ENCODE data around the gene GLB1L3.
"Not testable (repeated sequence)": the region's sequence is repeated elsewhere in the genome, so short reads cannot be mapped to it uniquely, and the experiment has no call there.

GLB1L3 gene

GRCh38 chr11:134276396-134277182 is 410 bp downstream of the GLB1L3 start:
- no peak for DNase-seq (ENCODE audit: low read depth)

- DNase-seq (ENCODE audit: low read depth): no peak
These were observed 1.2 kb downstream of the GLB1L3 start for GRCh38 chr11:134277183-134278001.

GRCh38 chr11:134278356-134278755 is 2.2 kb downstream of the GLB1L3 start:
- DNase-seq (ENCODE audit: low read depth): no peak

- DNase-seq (ENCODE audit: low read depth): not testable (repeated sequence)
These were observed 5.5 kb downstream of the GLB1L3 start for GRCh38 chr11:134281635-134282034.

- DNase-seq (ENCODE audit: low read depth): no peak
These were observed 6.2 kb downstream of the GLB1L3 start for GRCh38 chr11:134282121-134283045.

- DNase-seq (ENCODE audit: low read depth): no peak
These were observed 7.5 kb downstream of the GLB1L3 start for GRCh38 chr11:134283461-134284230.

- not testable (repeated sequence) for DNase-seq (ENCODE audit: low read depth)
These were observed 8.2 kb downstream of the GLB1L3 start for GRCh38 chr11:134284349-134284748.

- no peak for DNase-seq (ENCODE audit: low read depth)
These were observed 11.4 kb downstream of the GLB1L3 start for GRCh38 chr11:134287561-134287960.

GRCh38 chr11:134288486-134288885 is 12.3 kb downstream of the GLB1L3 start:
- no peak for DNase-seq (ENCODE audit: low read depth)

- no peak for DNase-seq (ENCODE audit: low read depth)
These were observed 13.0 kb downstream of the GLB1L3 start for GRCh38 chr11:134289167-134289566.

GRCh38 chr11:134289789-134290188 is 13.6 kb downstream of the GLB1L3 start:
- DNase-seq (ENCODE audit: low read depth): no peak

GRCh38 chr11:134290646-134291045 is 14.5 kb downstream of the GLB1L3 start:
- no peak for DNase-seq (ENCODE audit: low read depth)

GRCh38 chr11:134291196-134291595 is 15.0 kb downstream of the GLB1L3 start:
- DNase-seq (ENCODE audit: low read depth): no peak

- no peak for DNase-seq (ENCODE audit: low read depth)
These were observed 16.5 kb downstream of the GLB1L3 start for GRCh38 chr11:134292661-134293060.

- DNase-seq (ENCODE audit: low read depth): no peak
These were observed 17.2 kb downstream of the GLB1L3 start for GRCh38 chr11:134293119-134294113.

GRCh38 chr11:134294664-134295063 is 18.5 kb downstream of the GLB1L3 start:
- no peak for DNase-seq (ENCODE audit: low read depth)

GRCh38 chr11:134312223-134312622 is 36.0 kb downstream of the GLB1L3 start:
- no peak for DNase-seq (ENCODE audit: low read depth)

GRCh38 chr11:134312807-134313206 is 36.6 kb downstream of the GLB1L3 start:
- DNase-seq (ENCODE audit: low read depth): no peak

- DNase-seq (ENCODE audit: low read depth): no peak
These were observed 37.2 kb downstream of the GLB1L3 start for GRCh38 chr11:134313379-134313778.

Data from HS-27A (cell line).